SK-N-SH (cell line): ENCODE data around the gene USP4.

ENCODE experiments used
- EP300 ChIP-seq, 2 experiments: IDR thresholded peaks; 2 replicates each; pipeline versions ENCODE4 v1.4.0 to v1.6.1; 2012; ENCODE audit warnings: borderline replicate concordance in 1 of 2, low read depth in 1 of 2, low read length in 1 of 2
- EZH2phosphoT487 ChIP-seq: fragments of 200-600 bp; sonication (generic); IDR thresholded peaks from 2 replicates; pipeline ENCODE4 v1.6.1; 2017; ENCODE audit warnings: low read depth, mixed run types, mild to moderate bottlenecking, antibody characterized with exemption, moderate library complexity, borderline replicate concordance
- FOXM1 ChIP-seq: IDR thresholded peaks from 2 replicates; pipeline ENCODE4 v1.4.0; 2012; ENCODE audit warnings: low read depth, mild to moderate bottlenecking
- GATA2 ChIP-seq: sonication (generic); formaldehyde crosslinking; IDR thresholded peaks from 2 replicates; pipeline ENCODE4 v1.5.0; 2020; ENCODE audit warnings: mild to moderate bottlenecking, missing genetic modification reagents
- NFIC ChIP-seq: IDR thresholded peaks from 2 replicates; pipeline ENCODE4 v1.4.0; 2012; ENCODE audit warnings: borderline replicate concordance
- RFX5 ChIP-seq: IDR thresholded peaks from 2 replicates; pipeline ENCODE4 v1.6.1; 2012; ENCODE audit warnings: mild to moderate bottlenecking, improper control_type of control experiment, low read length
- SIN3A ChIP-seq: IDR thresholded peaks from 2 replicates; pipeline ENCODE4 v1.6.1; 2012; ENCODE audit warnings: low read depth, mild to moderate bottlenecking, low read length, moderate library complexity, borderline replicate concordance
- TAF1 ChIP-seq: IDR thresholded peaks from 2 replicates; pipeline ENCODE4 v1.6.1; 2012; ENCODE audit warnings: low read depth, mild to moderate bottlenecking, low read length, moderate library complexity, borderline replicate concordance
- TCF12 ChIP-seq: IDR thresholded peaks from 2 replicates; pipeline ENCODE4 v1.4.0; 2012
- TF ChIP-seq, protein P1 (sequence below): fragments of 200-600 bp; sonication (generic); IDR thresholded peaks from 2 replicates; pipeline ENCODE4 v1.6.1; 2017; ENCODE audit warnings: antibody characterized with exemption, mild to moderate bottlenecking, moderate library complexity

- TF ChIP-seq, protein P1, sequence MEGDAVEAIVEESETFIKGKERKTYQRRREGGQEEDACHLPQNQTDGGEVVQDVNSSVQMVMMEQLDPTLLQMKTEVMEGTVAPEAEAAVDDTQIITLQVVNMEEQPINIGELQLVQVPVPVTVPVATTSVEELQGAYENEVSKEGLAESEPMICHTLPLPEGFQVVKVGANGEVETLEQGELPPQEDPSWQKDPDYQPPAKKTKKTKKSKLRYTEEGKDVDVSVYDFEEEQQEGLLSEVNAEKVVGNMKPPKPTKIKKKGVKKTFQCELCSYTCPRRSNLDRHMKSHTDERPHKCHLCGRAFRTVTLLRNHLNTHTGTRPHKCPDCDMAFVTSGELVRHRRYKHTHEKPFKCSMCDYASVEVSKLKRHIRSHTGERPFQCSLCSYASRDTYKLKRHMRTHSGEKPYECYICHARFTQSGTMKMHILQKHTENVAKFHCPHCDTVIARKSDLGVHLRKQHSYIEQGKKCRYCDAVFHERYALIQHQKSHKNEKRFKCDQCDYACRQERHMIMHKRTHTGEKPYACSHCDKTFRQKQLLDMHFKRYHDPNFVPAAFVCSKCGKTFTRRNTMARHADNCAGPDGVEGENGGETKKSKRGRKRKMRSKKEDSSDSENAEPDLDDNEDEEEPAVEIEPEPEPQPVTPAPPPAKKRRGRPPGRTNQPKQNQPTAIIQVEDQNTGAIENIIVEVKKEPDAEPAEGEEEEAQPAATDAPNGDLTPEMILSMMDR, result no peak
- TF ChIP-seq FOXM1 (no peak), EP300 (IDR thresholded peaks at IDR 0.05; ENCODE audit: borderline replicate concordance in 1 of 2, low read depth in 1 of 2, low read length in 1 of 2) (no peak), NFIC (no peak), SIN3A (no peak), TAF1 (no peak), EZH2phosphoT487 (no peak), RFX5 (no peak), GATA2 (CRISPR knock-in tag) (no peak), TCF12 (no peak)
Observed at GRCh38 chr3:49300595-49300994, 39.3 kb downstream of the USP4 start.
